Measurements from ENCODE around the gene MBLAC2.

Gene MBLAC2

DNA sequence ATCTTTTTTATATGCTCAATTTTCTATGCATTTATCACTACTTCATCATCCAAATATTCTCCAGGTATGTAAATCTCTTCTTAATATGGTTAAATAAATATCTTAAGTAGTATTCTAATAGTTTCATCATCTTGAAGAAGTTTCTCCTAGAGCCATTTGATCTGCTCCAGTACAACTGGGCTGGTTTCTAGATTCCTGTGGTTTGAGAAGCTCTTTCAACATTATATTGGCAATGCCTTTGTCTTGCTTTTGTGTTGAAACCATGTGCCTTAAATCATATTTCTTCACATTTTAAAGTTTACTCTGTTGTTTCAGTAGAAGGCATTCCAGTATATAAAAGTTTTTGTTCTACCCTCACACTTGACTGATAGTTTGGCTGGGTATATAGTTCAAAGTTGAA is 27.6 kb downstream of the MBLAC2 start:
- no peak for DNase-seq

DNA sequence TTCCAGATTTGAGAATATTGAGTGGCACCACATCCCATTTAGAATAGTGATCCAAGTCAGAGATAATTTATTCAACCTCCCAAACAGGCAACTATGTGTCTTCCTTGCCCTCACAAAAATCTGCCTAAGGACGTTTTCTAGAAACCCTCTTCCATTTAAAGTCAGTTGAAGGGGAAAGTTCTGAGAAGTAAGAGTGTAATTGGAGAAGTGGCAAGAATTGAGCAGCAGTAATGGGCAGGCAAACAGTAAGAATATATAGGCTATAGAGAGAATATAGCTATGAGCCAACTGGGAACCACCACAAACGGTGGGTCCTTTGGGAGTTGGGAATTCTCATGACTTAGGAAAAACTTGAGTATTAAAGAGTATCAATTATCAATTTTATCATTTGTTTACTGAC is 33.9 kb downstream of the MBLAC2 start:
- DNase-seq, result no peak

DNA sequence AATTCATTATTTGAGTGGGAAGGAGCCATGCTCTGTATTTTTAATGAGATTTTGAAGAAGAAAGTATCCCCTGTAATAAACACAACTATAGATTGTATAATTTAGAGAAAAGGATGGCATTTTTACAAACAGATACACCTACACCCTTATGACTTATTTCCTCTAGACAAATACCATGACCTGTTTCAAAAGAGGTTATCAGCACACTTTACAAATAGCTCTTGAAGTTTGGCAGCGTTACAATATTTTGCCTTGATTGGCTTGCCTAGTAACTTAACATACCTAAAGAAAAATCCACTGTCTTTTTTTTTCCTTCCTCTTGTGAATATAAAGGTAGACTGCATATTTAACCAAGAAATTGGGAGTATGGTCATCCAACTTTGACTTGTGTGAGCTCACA is 36.5 kb downstream of the MBLAC2 start:
- no peak for DNase-seq

DNA sequence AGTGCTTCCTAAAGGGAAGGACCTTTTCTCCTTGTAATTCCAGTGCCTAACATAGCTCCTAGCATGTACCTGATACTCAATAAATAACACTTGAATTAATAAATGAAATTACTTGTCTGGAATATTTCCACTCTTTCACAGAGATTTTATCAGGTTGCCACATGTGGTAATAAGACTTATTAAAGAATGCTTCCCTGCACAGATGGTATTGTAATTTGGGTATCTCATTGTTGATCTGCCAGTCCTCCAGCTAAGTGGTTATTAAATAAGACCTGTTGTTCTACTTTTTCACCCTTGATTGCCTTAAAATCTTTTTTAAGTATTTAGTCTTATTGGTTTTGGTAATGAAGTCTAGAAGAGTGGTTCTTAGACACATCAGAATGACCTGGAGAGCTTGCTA is 36.9 kb downstream of the MBLAC2 start:
- no peak for DNase-seq

DNA sequence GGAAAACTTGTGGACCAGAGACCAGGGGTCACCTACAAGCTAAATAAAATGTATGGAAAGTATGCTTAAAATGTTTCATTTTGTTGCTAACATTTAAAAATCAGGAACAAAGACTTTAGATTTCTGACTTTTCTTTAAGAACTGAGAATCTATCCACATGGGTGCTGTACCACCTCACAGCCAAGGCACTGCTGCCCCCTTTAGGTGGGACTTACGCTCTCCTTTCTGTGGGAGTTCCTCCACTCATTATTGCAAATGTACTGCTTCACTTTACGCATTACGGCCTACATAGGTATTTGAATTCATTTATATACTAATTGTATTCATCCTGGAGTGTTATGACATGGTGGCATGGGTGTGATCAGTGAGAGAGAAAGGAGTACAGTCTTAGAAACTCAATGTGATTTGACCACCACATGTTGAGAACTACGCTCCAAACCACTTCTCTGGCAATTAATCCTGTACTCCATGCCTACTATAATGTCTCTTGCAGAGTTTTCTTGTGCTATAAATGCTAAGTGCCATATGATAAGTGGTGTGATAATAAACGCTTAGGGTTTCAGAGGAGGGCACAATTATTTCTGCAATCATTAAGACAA is 40.4 kb downstream of the MBLAC2 start:
- DNase-seq, result peak; percentile 5 to 38 (median 15)

DNA sequence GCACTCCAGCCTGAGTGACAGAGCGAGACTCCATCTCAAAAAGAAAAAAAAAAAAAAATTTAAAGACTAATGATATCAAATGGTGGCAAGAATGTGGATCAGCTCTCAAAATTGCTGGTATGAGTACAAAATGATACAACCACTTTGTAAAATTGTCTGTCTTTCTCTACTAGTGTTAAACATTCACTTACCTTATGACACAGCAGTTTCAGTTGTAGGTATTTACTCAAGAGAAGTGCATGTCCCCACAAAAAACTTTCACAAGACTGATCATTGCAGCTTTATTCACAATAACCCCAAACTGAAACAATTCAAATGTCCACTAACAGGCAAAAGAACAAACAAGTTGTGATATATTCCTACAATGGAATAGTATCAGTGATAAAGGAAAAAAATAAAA is 50.3 kb downstream of the MBLAC2 start:
- DNase-seq, result no peak

DNA sequence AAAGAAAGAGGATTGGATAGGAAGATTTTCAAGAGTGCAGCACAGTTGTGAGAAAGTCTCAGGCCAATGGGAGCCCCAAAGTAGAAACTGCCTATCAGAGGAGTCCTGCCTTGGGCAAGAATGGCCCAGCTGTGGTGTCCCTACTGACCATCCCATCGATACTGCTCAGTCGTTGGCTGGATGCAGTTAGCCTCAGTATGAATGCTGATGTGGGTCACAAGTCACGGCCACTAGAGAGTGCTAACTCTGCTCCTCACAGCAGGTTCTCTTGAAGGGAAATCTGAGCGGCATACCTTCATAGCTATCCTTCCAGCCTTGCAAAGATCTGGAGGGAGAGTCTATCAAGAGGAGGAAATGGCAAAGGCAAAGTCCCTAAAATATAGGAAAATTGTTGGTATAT is 53.4 kb downstream of the MBLAC2 start:
- DNase-seq, result no peak

DNA sequence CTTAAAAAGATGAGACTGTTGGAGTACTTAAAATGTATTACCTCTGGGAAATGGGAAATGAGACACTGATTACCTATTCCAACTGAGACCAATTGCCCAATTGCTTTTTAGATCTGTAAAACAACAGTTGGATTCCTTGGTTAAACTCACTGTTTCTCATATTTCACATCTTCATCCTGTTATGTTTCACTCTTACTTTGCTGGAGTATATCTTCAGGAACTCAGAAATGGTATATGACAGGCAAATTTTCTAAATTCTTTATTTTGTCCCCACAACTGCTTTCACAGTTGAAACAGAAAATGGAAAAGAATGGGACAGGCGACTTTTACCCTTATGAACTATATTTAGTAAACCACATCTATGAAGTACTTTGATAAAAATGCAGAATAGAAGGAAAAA is 56.4 kb downstream of the MBLAC2 start:
- DNase-seq, result no peak

DNA sequence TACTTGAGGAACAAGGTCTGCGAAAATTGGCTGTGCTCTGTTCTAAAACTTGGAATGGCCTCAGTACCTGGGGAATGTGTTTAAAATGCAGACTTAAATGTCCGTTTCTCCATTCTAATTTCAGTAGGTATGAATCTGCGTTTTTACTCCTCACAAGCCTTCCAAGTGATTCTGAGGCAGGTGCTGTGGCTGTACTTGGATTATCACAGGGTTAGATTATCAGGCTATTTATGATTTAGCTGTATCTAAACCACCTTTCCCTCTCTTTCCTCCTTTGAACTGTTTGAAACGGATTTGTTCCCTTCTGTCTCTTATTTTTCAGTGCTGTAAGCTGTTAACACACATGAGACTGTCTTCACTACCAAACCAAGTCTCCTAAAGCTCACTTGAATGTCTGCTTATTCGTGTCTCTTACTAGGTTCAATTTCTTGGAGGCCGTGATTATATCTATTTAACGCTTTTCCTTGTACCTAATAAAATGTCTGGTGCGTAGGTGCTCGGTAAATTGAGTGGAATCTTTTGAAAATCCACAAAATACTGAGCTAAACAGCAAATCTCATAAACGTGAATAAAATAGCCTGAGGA is 64.3 kb downstream of the MBLAC2 start:
- peak in 2 of 3 experiments; percentile 47 to 72 for DNase-seq

DNA sequence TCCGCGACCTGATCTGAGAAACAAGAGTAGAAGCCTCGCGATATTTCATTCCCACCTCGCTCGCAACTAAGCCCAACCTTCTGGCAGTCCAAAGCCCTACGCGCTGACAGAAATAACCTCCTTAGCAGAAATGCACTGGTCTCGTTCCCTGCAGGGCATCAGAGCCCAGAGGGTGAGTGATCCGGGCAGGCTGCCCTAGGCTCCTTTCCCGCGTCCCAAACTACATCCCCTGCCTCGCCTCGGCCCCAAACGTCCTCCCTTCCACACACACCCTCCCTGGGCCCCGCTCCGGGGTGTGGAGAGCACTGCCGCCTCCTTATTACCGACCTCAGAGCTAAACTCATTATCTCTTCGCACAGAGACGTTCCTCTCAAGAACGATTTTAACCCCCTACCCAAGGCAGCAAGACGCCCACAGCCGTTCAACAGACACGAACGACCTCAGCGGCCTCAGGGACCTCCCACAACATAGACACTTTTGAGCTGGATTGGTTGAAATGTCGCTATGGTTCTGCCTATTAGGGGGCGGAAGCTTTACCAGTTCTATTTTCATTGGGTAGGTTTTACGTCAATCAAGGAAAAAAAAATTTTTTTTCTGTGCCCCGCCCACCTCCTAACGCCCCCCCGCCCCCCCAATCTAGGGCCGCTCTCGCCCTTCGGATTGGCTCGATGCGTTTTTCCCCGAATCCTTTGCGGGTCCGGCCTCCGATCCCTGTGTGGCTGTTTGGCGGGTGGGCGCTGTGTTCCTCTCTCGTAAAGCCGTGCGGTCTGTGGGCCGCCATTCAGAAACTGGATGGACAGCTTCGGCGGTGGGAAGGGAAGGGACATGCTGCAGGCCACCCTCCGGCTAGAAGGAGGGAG is 65.0 kb downstream of the MBLAC2 start, which contains the start of gene CETN3:
Gene CETN3, minus strand, starts transcription at position 439 of the 860 bp plus-strand sequence. Its CDS starts 95 bp downstream, at position 344.
- peak; percentile 89 to 99 (median 94) for DNase-seq

DNA sequence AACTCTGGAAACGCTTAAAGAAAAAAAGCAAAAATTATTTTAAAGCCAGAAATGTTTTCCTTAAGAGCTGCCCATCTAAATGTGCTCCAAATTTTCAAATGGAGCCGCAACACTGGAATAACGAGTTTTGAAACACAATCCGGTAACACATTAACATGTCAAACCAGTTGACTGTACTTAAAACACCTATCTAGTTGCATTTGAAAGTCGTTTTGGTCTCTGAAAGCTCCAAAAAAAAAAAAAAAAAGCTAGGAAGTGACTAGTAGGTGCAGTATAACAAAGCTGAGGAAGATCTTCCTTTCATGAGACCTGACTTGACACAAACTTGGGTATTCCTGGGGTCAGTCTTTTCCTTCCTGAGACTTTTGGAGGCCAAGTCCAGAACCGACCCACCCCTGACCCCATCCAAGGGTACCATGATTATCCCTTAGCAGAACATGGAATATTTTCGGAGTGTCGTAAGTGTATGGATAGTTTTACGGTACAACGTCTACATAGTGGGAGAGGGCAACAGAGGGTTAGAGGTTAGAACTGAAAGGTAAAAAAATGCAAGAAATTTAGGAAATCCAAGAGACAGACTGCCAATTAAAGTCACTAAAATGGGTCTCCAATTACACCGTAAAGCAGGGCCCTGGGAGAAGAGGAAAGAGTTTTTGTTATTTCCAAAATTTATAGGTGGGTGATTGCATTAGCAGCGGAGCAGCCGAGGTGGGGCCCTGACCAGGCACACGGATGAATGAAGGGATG is 65.8 kb downstream of the MBLAC2 start:
- peak in 1 of 3 experiments; percentile 58 for DNase-seq
